NCI-H146 treated with DMSO at 0.1 percent for 48 hours (cell line): ENCODE data around the gene HEBP1.

Experiments used
- DNase-seq: peaks from one replicate; lab custom pipeline; 2025; ENCODE audit not compliant: unreplicated experiment; lab: John Stamatoyannopoulos, UW

HEBP1 gene

GRCh38 chr12:12954878-12955625 lies 45.0 kb downstream of the HEBP1 start:
- DNase-seq = no peak

GRCh38 chr12:12954356-12954755 lies 45.7 kb downstream of the HEBP1 start:
- no peak for DNase-seq

GRCh38 chr12:12952036-12952435 lies 48.0 kb downstream of the HEBP1 start, which contains the start of gene GPRC5D:
Gene GPRC5D (minus strand): TSS chr12:12952170. CDS start chr12:12950384, 1,786 bp downstream.
- no peak for DNase-seq

GRCh38 chr12:12951504-12951903 lies 48.6 kb downstream of the HEBP1 start:
- no peak for DNase-seq

GRCh38 chr12:12947902-12948301 lies 52.2 kb downstream of the HEBP1 start:
- DNase-seq = no peak

GRCh38 chr12:12946686-12947355 lies 53.2 kb downstream of the HEBP1 start:
- no peak for DNase-seq

GRCh38 chr12:12945591-12945990 lies 54.5 kb downstream of the HEBP1 start:
- DNase-seq = no peak

GRCh38 chr12:12943586-12944260 lies 56.3 kb downstream of the HEBP1 start:
- DNase-seq = no peak

GRCh38 chr12:12941450-12942350 lies 58.4 kb downstream of the HEBP1 start:
- DNase-seq = no peak

GRCh38 chr12:12939888-12940287 lies 60.2 kb downstream of the HEBP1 start:
- DNase-seq = no peak

- DNase-seq = no peak
Measured at GRCh38 chr12:12938541-12938940, 61.5 kb downstream of the HEBP1 start.

- no peak for DNase-seq
Measured at GRCh38 chr12:12936983-12937491, 63.0 kb downstream of the HEBP1 start.

- DNase-seq = no peak
Measured at GRCh38 chr12:12934556-12934955, 65.5 kb downstream of the HEBP1 start.

GRCh38 chr12:12933742-12934141 lies 66.3 kb downstream of the HEBP1 start:
- no peak for DNase-seq

- DNase-seq = no peak
Measured at GRCh38 chr12:12930633-12931219, 69.3 kb downstream of the HEBP1 start.

- no peak for DNase-seq
Measured at GRCh38 chr12:12929696-12930095, 70.4 kb downstream of the HEBP1 start.

- peak; percentile 79 for DNase-seq
Measured at GRCh38 chr12:12927211-12928079, 72.6 kb downstream of the HEBP1 start.

- DNase-seq = no peak
Measured at GRCh38 chr12:12926571-12927071, 73.4 kb downstream of the HEBP1 start.

GRCh38 chr12:12925388-12925787 lies 74.7 kb downstream of the HEBP1 start:
- DNase-seq = no peak
